Epidermal melanocyte (primary cell): ENCODE data around the gene THADA.
"Not testable (repeated sequence)": the region's sequence is repeated elsewhere in the genome, so short reads cannot be mapped to it uniquely, and the experiment has no call there.

Source experiments
- DNase-seq: peaks from one replicate; pipeline ENCODE4 v3.0.0; 2011; ENCODE audit warnings: low spot score; ENCODE audit not compliant: insufficient read length

THADA gene

DNA sequence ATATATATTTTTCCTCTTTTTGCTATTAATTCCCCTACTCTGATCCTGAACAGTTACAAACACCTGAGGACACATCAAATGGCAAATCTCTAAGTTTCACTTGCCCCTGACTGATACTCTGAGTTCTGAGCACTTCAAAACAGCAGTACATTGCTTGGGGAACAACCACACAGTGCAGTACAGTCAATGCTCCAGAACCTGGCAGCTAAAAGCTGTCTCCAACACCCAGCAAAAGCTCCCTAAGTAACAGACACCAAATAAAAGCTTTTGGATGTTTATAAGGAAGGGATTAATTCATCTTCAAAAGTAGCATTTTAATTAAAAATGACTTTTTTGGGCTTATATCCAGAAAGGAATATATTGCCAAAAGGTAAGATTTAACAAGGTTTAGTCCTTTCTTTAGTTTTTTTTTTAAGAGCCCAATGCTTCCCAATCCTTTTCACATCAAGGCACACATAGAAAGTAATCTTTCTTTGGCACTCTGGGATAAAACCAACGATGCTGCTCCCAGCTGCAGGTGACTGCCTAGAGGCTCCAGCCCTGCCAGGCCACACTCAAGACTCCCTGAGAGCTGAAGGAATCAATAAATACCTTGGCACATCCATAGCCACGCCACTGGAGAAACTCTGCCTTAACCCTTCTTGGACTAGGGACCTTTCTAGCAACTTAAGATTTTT is 204.5 kb downstream of the THADA start:
- DNase-seq: no peak

DNA sequence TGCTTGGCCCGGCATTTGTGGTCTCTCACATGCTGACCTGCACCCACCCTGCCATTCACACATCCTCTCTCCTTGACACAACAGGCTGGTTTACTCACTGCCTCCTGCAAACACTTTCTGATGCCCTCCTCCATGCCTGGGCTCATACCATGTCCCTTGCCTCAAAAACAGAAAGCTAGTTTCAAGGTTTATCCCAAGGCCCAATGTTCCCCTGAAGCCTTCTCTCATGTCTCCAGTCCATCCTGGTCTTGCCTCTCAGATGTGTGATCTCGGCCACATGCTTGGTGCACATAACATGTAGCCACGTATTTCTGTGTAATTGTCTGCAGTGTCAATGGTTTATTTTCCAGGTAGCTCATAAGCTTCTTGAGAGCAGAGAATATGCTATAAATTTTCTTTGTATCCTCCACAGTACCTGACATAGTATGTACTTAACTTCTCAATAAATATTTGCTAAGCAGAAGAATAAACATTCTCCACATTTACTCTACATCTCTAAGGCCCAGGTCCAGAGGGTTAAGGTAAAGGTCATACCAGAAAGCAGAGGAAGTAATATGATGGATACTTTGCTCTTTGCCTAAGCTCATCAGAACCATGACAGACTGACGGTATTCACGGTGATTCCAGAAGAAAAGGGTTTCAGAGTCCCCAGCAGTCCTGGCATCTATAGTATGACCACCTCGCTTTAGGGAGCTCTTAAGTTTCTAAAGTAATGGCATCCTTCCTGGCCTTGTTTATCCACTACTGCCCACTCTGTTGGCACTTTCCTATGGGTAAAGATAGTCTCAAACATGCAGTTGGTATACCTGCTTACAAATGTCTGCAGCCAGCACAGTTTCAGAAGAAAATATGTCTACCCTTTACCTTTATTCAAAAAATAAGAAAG is 206.0 kb downstream of the THADA start:
- no peak for DNase-seq

DNA sequence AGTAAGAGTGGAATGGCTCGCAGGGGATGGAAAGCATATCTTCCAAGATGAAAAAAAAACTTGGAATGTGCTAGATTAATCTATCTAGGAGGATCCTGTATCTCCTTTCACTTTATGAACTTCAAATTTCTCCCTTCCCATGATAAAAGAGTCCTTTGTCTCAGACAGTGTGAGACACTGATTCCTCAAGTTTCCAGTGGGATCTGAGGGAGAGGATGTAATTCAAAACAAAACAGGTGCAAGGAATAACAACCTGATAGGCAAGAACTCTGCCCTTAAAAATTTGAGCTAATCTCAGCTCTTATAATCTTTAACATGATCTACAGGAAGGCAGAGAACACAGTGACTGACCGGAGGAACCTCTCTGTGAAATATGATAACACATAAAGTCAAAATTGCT is 207.5 kb downstream of the THADA start:
- no peak for DNase-seq

DNA sequence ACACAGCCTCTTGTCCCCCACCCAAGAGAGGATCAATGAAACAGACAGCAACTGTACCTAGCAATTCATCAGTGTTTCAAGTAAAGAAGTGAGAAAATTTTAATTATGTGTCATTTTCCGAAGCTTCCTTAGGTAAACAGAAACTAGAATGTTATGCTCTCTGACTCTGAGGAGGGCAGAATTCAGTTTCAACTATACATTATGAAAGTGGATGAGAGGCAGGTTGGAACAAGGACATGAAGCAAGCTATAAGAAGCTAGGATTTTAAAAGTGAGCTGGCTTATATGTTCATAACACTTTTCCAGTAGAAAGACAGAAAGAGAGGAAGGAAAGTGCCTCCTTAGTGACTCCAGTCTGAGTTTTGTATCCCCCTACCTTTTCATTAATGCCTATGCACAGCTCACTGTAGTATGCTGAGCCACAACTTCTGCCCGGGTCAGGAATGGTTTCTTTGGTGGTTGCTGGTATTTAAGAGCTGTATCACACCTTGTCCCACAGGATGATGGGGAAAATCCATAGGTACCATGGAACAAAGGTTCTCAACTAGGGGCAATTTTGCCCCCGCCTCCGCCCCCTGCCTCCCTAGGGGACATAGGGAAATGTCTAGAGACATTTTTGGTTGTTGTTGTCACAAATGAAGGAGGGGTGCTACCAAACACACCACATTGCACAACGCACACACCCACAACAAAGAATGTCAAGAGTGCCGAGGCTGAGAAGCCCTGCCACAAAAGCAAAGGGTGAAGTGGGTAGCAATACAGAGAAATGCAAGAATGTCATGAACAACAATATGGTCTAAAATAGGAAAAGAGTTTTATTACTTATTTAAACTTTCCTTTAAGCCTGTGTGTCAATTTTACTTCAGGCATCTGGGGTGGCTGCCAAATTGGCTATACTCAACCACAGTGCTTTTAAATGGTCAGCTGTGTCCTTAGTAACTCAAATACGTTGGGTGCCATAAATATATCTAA is 208.5 kb downstream of the THADA start:
- no peak for DNase-seq

DNA sequence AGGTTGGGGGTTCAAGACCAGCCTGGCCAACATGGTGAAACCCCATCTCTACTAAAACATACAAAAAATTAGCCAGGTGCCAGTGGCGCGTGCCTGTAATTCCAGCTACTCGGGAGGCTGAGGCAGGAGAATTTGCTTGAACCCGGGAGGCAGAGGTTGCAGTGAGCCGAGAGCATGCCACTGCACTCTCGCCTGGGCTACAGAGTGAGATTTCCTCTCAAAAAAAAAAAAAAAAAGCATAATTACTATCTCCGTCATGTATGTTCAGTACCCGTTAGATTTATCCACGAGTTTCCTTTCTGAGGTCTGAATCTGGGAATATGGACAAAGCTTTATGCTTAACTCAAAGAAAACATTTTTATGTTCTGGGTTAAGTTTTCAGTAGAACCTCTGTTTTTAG is 209.2 kb downstream of the THADA start:
- not testable (repeated sequence) for DNase-seq

DNA sequence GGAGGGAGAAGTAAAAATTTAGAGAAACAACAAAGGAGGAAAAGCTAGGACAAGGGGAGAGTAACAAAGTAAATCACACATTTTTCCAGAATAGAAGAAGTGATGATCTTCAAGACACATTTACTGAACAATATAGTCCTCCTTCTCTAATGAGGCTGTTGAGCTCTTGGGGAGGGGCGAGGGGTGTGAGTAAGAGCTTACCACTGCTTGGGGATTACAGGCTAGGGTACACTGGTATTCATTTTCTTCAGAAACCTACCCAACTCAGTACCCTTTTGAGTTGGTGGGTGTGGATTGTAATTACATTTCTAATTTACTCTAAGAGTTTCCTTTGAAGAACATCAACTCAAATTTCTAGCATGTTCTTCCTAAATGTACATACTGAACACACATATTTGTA is 211.7 kb downstream of the THADA start:
- DNase-seq: no peak

DNA sequence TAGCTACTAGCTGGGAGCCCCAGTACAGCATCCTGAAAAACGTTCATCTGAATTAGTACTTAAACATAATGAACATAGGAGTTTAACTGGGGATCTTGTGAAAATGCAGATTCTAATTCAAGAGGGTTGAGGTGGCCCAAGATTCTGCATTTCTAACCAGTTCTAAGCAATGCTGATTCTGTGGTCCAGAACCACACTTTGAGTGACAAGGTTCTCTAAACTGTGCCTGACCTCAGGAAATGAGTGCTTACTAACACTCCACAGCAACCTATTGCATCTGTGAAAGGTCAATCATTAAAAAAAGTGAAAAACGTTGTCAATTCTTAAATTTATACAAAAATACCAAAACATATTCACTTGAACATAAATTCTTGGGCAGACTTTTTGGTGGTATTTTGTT is 212.3 kb downstream of the THADA start:
- no peak for DNase-seq

DNA sequence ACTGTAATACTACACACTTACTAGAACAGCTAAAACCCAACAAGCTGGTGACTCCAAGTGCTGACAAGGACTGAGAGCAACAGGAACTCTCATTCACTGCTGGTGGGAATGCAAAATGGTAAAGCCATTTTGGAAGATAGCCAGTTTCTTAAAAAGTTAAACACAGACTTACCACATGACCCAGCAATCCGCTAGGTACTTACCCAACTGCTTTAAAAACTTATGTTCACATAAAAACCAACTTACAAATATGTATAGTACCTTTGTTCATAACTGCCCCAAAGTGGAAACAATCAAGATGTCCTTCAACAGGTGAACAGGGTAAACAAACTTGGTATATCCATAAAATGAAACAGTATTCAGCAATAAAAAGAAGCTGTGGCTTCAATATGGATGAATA is 216.3 kb downstream of the THADA start:
- no peak for DNase-seq

DNA sequence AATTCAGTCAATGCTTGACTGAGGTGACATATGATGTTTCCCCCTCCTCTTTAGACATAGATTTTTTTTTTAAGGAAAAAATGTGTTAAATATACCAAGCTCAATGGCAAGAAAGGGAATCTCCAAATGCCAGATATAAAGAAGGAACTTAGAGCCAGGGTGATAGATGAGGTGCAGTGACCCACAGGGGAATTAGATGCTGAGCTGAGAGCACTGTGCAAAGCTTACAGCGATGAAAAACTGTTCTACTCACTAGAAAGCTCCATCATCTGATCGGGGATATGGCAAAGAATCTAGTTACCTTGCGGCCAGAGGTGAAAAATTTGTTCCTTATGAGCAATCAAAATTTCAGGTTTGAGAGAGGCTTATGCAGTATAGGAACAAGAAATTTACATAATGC is 218.5 kb downstream of the THADA start:
- DNase-seq: no peak

DNA sequence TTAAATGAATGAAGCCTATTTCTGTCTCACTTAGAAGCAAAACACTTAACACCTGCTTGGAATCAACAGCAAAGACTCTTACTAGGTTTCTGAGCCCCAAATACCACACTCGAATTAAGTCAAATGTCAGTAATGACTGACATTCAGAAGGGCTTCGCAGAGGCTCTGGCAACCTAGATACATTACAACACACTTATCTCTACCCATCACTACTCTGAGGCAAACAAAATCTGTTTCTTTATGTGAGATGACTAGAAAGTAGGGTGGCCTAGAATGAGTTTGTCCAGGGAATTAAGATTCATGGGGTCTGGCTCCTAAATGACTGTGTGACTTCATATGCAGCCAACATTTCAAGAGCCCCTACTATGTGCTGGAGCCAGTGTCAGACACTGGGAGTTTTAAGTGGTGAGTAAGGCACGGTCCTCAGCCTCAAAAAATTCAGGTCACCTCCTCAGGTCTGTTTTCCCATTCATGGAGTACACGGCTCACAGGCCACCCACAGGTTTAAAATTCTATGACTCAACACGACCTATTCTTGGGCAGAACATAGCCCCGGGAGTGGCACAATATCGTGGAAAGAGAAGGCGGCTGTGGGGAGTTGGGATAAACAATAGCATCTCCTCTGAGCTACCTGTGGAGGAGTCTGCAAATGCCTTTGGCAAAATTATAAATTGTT is 219.2 kb downstream of the THADA start:
- DNase-seq: no peak

DNA sequence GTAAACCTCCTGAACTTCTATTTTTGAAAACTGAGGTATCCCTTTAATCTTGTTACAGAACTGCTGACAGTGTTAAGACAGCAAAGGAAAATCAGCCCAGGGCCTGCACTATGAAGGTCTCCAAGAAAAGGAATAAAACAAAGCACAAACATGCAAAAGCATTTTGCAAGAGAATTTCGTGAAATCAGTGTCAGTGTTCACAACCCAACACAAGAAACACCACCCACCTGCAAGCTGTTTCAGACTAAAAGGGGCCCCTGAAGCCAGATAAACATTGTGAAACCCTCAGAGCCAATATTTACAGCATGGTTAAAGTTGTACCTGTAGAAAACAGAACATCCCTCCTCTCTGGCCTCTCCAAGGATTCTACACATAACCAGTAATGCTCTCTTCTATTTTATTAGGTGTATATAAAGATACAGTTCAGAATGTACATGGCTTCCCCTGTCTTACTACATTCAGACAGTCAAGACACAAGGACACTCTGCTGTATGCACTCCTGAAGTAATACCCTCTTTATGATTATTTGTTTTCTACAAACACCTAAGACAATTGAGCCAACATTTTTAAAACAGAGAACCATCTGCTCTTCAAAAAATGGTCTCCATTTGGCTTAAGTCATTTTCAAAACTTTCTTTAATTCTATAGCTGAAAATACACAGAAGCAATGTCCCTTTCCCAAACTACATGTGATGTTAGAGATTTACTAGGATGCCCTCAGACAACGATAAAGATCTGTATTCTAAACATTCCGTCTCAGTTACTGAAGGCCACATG is 219.9 kb downstream of the THADA start:
- no peak for DNase-seq

DNA sequence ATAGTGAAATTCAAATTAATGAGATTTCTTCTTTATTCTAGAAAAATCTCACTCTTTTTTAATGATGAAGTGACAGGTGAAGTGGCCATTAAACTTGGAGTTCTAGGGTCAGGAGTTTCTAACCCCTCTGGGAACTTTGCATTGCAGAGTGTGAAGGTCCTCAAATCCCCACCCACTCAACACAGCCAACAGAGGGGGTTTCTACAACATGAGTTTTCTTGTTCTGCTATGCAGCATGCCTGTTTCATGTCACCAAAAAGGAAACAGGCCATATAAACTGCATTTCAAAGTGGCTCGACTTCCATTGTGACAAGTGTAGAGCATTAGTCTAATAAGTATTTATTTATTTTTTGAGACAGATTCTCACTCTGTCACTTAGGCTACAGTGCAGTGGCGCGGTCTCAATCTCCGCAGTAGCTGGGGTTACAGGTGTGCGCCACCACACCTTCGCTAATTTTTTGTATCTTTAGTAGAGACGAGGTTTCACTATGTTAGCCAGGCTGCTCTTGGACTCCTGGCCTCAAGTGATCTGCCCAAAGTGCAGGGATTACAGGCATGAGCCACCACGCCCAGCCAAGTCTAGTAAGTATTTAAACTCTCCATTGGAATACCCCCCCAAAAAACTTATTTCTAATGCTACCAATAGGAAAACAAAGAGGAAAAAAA is 223.3 kb downstream of the THADA start:
- DNase-seq: no peak

DNA sequence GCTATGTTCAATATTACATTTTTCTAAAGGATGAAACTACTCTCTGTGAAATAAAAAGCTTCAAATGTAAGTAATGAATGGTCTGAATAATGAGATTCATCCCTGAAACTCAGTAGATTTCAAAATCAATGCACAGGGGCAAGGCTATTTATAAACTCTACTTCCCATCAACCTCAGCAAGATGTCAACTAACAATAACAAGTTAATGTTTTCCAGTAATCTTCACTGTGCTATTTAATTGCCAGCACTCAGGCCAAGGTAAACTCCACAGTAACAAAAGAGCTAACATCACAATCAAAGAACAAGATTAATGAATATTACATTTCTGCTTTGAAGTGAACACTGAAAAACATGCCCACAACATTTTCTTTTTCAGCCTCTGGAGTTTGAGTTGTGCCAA is 225.1 kb downstream of the THADA start:
- DNase-seq: no peak

DNA sequence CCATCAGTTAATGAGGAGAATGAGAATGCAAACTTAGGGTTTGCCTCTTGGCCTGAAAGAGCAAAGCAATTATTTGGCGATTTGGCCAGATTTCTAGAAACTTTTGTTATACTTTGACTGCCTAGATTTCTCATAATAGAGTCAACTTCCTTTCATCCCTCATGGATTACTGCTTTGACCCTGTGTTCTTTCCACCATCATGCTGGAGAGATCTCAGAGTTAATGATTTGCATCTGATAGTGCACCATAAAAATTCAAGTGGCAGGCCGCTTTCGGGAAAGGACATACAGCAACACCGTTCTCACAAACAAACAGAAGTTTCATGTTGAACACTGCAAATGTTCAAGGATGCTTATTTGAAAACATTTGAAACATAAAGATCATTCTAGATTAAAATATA is 225.7 kb downstream of the THADA start:
- no peak for DNase-seq

DNA sequence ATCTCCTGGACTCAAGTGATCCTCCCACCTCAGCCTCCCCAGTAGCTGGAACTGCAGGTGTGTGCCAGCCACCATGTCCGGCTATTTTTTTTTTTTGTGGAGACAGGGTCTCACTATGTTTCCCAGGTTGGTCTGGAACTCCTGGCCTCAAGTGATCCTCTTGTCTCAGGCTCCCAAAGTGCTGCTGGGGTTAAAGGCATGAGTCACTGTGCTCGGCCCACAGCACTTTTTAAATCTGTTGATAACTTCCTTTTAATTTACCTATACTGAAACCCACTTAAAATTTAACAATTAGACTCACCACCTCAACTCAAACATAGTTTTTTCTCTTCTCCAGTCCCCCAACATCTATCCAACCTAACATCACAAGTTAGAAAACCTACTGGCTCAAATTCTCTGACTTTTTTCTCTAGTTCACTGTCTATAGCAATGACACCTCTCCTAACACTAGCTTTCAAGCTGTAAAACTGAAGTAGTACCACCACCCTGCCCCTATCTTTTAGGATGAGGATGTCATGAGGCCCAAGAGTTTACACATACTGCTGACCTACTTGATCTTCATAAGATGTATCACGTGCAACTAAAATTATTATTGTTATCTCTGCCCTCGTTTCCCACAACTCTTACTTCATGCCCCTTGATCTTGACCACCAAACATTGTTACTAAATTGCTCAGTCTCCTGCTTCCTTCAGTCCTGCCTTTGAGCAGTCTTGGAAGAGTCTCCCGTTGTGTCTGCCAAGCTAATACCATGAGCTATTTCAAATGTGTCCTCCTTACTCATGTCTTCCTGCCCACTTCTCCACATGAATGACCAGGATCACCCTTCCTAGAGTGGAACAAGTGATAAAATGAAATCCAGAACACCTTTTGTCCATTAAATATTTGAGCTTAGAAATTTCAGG is 227.1 kb downstream of the THADA start:
- no peak for DNase-seq

DNA sequence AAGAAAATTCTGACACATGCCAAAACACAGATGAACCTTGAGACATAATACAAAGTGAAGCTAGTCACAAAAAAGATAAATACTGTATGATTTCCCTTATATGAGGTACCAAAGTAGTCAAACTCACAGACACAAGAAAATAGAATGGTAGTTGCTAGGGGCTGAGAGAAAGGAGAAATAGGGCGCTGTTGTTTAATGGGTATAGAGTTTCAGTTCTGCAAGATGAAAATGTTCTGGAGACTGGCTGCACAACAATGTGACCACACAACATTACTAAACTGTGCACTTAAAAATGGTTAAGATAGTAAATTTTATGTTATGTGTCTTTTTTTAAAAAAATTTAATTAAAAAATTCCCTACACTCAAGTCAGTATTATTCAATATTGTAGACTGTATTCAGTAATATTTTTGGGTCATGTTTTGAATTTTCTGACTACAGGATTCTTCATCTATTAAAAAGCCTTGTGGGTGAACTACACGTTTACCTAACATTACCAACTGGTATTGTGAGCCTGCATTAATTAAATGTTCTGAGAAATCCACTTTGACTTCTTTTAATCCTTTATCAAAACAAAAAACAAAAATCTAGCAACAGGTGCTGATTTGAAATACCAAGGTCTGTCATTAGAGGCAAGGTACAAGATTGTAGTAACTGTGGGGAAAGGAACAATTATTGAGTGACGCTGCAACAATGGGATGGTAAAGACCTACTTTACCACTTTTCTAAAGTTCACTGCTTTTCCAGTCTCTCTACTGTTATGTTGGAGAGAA is 228.6 kb downstream of the THADA start:
- no peak for DNase-seq

DNA sequence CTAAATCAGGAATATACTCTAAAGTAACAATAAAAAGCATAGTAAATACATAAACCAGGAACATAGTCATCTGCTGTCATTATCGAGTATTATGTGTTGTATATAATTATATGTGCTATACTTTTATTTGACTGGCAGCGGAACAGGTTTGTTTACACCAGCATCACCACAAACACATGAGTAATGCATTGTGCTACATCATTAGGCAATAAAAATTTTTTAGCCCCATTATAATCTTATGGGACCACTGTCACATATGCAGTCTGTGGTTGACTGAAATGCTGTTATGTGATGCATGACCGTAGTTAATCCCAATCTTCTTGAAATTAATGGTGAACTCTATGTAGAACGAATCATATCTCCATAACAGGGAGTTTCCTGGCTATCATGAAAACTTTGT is 232.7 kb downstream of the THADA start:
- no peak for DNase-seq

DNA sequence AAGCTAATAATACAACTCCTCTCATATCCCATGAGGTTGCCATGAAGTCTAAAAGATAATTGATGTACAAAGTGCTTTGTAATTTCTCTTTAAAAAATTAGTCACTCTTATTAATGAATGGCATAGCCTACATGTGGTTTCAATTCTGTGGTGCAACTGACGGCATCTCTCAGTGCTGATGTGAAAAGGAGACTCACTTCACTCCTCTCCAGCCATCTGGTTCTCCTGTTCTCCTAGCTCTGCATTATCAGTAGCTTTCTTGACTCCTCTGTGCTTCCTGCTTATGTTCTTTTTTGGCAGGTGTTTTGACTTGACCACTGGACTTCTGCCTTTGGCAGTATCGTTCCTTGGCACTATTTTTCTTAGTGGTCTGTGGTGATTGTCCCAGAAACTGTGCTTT is 234.6 kb downstream of the THADA start:
- no peak for DNase-seq
